Endodermal cell (in vitro differentiated cells): ENCODE measurements around the gene FBXL7. TPM values are rescaled to one million over a fixed set of nuclear protein-coding genes. Genes with fewer than 3 reads are reported as not detected.

Experiments used
- DNase-seq: peaks from one replicate; pipeline ENCODE4 v3.0.0-alpha.2; 2017
- H3K27ac ChIP-seq: 2 replicates; pipeline ENCODE4 v1.5.1; 2013; ENCODE audit warnings: mild to moderate bottlenecking, low read depth, low read length, moderate library complexity
- H3K27me3 ChIP-seq: 2 replicates; pipeline ENCODE4 v1.6.1; 2013; ENCODE audit warnings: mild to moderate bottlenecking, low read length, moderate library complexity; ENCODE audit not compliant: insufficient read depth, control insufficient read depth, poor library complexity, severe bottlenecking
- H3K36me3 ChIP-seq: 2 replicates; pipeline ENCODE4 v1.7.0; 2013; ENCODE audit warnings: mild to moderate bottlenecking, low read length, moderate library complexity; ENCODE audit not compliant: control insufficient read depth, insufficient read depth
- H3K4me1 ChIP-seq: one replicate; pipeline ENCODE4 v1.7.0; 2013; ENCODE audit warnings: low read length; ENCODE audit not compliant: control insufficient read depth, insufficient read depth
- H3K4me3 ChIP-seq: 2 replicates; pipeline ENCODE4 v1.5.1; 2013; ENCODE audit warnings: mild to moderate bottlenecking, low read length, moderate library complexity
- H3K9ac ChIP-seq: 2 replicates; pipeline ENCODE4 v1.6.1; 2013; ENCODE audit warnings: mild to moderate bottlenecking, low read length, moderate library complexity; ENCODE audit not compliant: poor library complexity, severe bottlenecking; ENCODE audit errors: extremely low read depth
- H3K9me3 ChIP-seq: 2 replicates; pipeline ENCODE4 v1.6.1; 2013; ENCODE audit warnings: mild to moderate bottlenecking, low read length, moderate library complexity; ENCODE audit not compliant: control insufficient read depth
- H3K27ac Mint-ChIP-seq: 2 replicates; pipeline ENCODE4 v1.8.0; 2020; ENCODE audit warnings: mixed read lengths
- H3K27me3 Mint-ChIP-seq: 2 replicates; pipeline ENCODE4 v1.8.0; 2021; ENCODE audit warnings: mild to moderate bottlenecking, mixed read lengths; ENCODE audit not compliant: insufficient read depth
- H3K36me3 Mint-ChIP-seq: 2 replicates; pipeline ENCODE4 v1.8.0; 2020; ENCODE audit warnings: low read depth, mixed read lengths
- H3K4me1 Mint-ChIP-seq: 2 replicates; pipeline ENCODE4 v1.8.0; 2020; ENCODE audit warnings: mixed read lengths
- H3K4me3 Mint-ChIP-seq: 2 replicates; pipeline ENCODE4 v1.8.0; 2020; ENCODE audit warnings: mild to moderate bottlenecking, moderate library complexity, mixed read lengths
- H3K9me3 Mint-ChIP-seq: 2 replicates; pipeline ENCODE4 v1.8.0; 2020; ENCODE audit warnings: mild to moderate bottlenecking, mixed read lengths
- WGBS, 2 experiments: methylation state at CpG; one replicate each; pipeline versions ENCODE4 v1.1.5 to v1.1.7; 2013; ENCODE audit warnings: missing lambda C conversion rate in 2 of 2, mixed read lengths in 1 of 2; ENCODE audit not compliant: insufficient coverage in 1 of 2, insufficient read length in 1 of 2; 5-methylcytosine and 5-hydroxymethylcytosine counted together
- total RNA-seq, 2 donors: library from RNA; stranded (reverse); fragmentation: NEBNext Ultra II Directional in 1 of 2; extraction: Animal tissue kit (Norgen Biotek cat#: 25700) in 1 of 2; gene quantifications; 2 replicates in 1 of 2; 3 replicates in 1 of 2; pipeline ENCODE4 v1.2.1, GENCODE V29; 2021
- TF ChIP-seq, protein P1 (sequence below): fragments of 200-600 bp; sonication (generic); conservative IDR thresholded peaks from 2 replicates; pipeline ENCODE4 v1.5.0; 2021; ENCODE audit warnings: antibody characterized with exemption, mild to moderate bottlenecking

FBXL7 gene
- total RNA-seq, 2 donors from 2014 or later: 12.9 to 13.2 TPM

DNA sequence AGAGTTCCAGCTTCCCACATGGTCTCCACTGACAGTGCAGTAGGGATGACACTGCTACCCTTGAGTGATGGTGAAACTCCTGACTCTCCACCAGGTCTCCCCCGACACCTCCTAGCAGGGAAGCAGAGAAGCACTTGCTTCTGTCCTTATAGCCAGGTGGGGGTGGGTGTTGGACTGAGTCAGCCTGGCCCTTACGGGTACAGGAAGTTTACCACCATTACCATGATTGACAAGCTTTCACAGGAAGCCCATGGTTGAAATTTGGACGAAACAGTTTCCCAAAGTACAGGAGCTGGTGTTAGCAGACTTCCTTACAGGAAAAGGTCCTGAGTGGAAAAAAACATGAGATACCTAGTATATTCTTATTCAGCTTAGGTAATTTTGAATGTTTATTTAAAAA lies 3.1 kb upstream of the FBXL7 start:
- H3K27me3 ChIP-seq: no peaks in the 10 kb centered on the region
- Mint-ChIP-seq H3K27ac (no peak overlapping the region), H3K4me1 (peaks cover 14% of the 10 kb centered on the region), H3K27me3 (peaks cover 7% of the 10 kb centered on the region), H3K4me3 (no peak overlapping the region), H3K9me3 (no peaks in the 10 kb centered on the region), H3K36me3 (no peaks in the 10 kb centered on the region)
- H3K36me3 ChIP-seq: no peaks in the 10 kb centered on the region
- H3K9ac ChIP-seq: no peak overlapping the region
- TF ChIP-seq, protein P1, sequence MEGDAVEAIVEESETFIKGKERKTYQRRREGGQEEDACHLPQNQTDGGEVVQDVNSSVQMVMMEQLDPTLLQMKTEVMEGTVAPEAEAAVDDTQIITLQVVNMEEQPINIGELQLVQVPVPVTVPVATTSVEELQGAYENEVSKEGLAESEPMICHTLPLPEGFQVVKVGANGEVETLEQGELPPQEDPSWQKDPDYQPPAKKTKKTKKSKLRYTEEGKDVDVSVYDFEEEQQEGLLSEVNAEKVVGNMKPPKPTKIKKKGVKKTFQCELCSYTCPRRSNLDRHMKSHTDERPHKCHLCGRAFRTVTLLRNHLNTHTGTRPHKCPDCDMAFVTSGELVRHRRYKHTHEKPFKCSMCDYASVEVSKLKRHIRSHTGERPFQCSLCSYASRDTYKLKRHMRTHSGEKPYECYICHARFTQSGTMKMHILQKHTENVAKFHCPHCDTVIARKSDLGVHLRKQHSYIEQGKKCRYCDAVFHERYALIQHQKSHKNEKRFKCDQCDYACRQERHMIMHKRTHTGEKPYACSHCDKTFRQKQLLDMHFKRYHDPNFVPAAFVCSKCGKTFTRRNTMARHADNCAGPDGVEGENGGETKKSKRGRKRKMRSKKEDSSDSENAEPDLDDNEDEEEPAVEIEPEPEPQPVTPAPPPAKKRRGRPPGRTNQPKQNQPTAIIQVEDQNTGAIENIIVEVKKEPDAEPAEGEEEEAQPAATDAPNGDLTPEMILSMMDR: no peak
- H3K9me3 ChIP-seq: no peaks in the 10 kb centered on the region
- H3K27ac ChIP-seq: no peak overlapping the region
- no peaks in the 10 kb centered on the region for H3K4me1 ChIP-seq
- DNase-seq: no peak
- 85 to 100% methylated on average over 1 to 3 of the region's 3 CpGs for WGBS, 2 experiments
- no peak overlapping the region for H3K4me3 ChIP-seq

DNA sequence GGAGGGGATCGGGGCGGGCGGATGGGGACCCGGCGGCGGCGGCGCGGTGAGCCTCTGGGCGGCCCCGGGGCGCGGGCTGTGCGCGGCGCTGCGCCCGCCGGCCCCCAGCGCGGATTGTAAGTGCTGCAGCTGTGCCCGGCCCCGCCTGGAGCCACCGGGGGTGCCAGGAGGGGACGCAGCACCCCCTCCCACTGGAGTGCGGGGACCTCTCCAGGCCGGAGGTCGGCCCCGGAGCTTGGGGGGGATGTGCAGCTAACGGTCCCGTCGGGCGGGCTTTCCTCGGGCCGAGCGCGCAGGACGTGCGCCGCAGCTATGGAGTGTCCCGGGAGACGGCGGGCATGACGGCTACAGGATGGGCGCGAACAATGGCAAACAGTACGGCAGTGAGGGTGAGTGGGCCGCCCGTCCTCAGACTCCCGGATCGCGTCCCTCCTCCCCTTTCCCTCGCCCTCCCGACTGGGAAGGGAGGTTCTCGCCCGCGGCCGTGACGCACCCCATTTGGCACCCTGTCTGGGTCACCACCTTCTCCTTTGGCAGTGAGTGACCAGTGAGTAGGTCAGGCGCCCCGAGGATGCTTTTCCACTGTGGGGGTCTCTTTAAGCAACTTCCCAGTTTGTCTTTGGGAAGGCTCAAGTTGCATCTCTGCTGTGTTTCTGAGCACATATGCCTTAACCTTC lies 483 bp downstream of the FBXL7 start:
- peak overlapping the region; percentile 92 for H3K4me3 ChIP-seq
- peaks cover 35% of the 10 kb centered on the region for H3K4me1 Mint-ChIP-seq
- WGBS, 2 experiments: 0% methylated on average over 32 to 61 of the region's 61 CpGs
- H3K4me3 Mint-ChIP-seq: peak overlapping the region; percentile 70
- H3K9ac ChIP-seq: peak overlapping the region; percentile 3
- H3K27me3 ChIP-seq: no peaks in the 10 kb centered on the region
- H3K27ac ChIP-seq: peak overlapping the region; percentile 79
- no peaks in the 10 kb centered on the region for H3K9me3 ChIP-seq
- peak; percentile 82 for DNase-seq
- H3K27ac Mint-ChIP-seq: no peak overlapping the region
- H3K9me3 Mint-ChIP-seq: no peaks in the 10 kb centered on the region
- no peaks in the 10 kb centered on the region for H3K4me1 ChIP-seq
- H3K36me3 ChIP-seq: no peaks in the 10 kb centered on the region
- no peaks in the 10 kb centered on the region for H3K36me3 Mint-ChIP-seq
- peaks cover 7% of the 10 kb centered on the region for H3K27me3 Mint-ChIP-seq
- TF ChIP-seq, protein P1: no peak

DNA sequence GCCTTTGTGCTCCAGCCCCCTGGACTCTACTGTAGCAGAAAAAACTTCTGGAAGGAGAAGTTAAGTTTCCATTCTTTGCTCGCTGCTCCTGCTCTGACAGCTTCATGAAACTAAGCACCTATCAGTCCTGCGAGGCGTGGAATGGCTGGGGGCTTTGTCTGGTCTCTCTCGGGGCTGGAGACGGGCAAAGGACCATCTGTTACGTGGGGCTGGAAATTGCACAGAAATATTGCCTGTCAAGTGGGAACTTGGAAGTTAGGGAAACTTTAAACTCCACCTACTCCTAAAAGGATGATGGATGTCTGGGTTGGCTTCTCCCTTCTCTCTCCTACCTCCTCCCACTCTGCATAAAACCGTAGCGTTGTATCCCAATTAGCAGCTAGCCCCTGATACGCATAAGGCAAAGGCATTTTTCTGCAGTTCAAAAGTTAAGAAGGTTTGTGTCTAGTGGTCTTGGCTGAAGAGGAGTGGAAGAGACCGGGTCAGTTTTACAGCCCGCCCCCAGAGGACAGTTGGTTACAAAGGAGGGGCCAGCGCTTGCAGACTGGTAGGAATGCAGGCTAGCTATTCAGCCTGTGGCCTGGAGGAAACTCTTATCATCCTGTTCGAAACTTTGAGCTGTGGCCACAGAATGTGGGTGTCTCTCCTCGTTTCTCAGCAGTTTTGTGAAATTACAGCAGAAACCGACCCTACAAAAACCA lies 1.3 kb downstream of the FBXL7 start:
- H3K27ac ChIP-seq: peak overlapping the region; percentile 79
- Mint-ChIP-seq H3K27me3 (peaks cover 5% of the 10 kb centered on the region), H3K4me1 (peaks cover 35% of the 10 kb centered on the region), H3K27ac (peak overlapping the region; percentile 81), H3K4me3 (peak overlapping the region; percentile 70), H3K9me3 (no peaks in the 10 kb centered on the region), H3K36me3 (no peaks in the 10 kb centered on the region)
- H3K9ac ChIP-seq: peak overlapping the region; percentile 3
- H3K9me3 ChIP-seq: no peaks in the 10 kb centered on the region
- no peaks in the 10 kb centered on the region for H3K27me3 ChIP-seq
- no peaks in the 10 kb centered on the region for H3K4me1 ChIP-seq
- no peaks in the 10 kb centered on the region for H3K36me3 ChIP-seq
- peak; percentile 86 for DNase-seq
- peak overlapping the region; percentile 92 for H3K4me3 ChIP-seq
- 2 to 8% methylated on average over 7 to 15 of the region's 15 CpGs for WGBS, 2 experiments
- TF ChIP-seq, protein P1: peak; percentile 52
